HepG2 (cell line): ENCODE measurements around the gene THAP2. TPM values are rescaled to one million over a fixed set of nuclear protein-coding genes. Genes with fewer than 3 reads are reported as not detected.

Experiments
- ATAC-seq: fragments of 200-7000 bp; cut with Tn5 transposase; 3 replicates; pipeline ENCODE4 v1.9.1; 2020; ENCODE audit warnings: mild to moderate bottlenecking, moderate library complexity
- BruUV-seq: library from RNA; stranded (reverse); fragments of 400-500 nt; replicated peaks from 2 replicates; lab custom pipeline; 2021; lab: Mats Ljungman, UMichigan
- CTCF ChIA-PET: fragments of 300-600 bp; formaldehyde crosslinking; extraction: SDS; loops from one replicate; lab custom pipeline; 2021; ENCODE audit warnings: low total read pairs, inconsistent platforms, low intra/inter-chr PET ratio; lab: Yijun Ruan, JAX
- POLR2A ChIA-PET: fragments of 350-600 bp; sonication (Branson Sonifier 250); formaldehyde crosslinking; loops from one replicate; lab custom pipeline; 2020; ENCODE audit warnings: antibody characterized with exemption, inconsistent platforms; lab: Yijun Ruan, JAX
- DNase-seq: peaks from one replicate; pipeline ENCODE4 v3.0.0-alpha.2; 2015; ENCODE audit warnings: low spot score
- FAIRE-seq: peaks from 3 replicates; lab custom pipeline; 2011; peaks lifted over from hg19 to GRCh38; lab: Jason Lieb, UNC
- H2AFZ ChIP-seq: one replicate; pipeline ENCODE4 v1.6.1; 2011; ENCODE audit warnings: low read length, inconsistent platforms
- H3K27ac ChIP-seq: fragments of 300-600 bp; 3 replicates; pipeline ENCODE4 v1.8.0; 2011; ENCODE audit warnings: mixed run types, mild to moderate bottlenecking, mixed read lengths, low read length, inconsistent platforms; ENCODE audit not compliant: insufficient read depth; ENCODE audit errors: extremely low read length
- H3K27me3 ChIP-seq, 2 experiments: fragments of 200-600 bp in 1 of 2; 2 replicates in 1 of 2; 3 replicates in 1 of 2; pipeline versions ENCODE4 v1.6.0 to v1.8.0; 2011; ENCODE audit warnings: low read length in 2 of 2, mild to moderate bottlenecking in 2 of 2, moderate library complexity in 2 of 2, inconsistent platforms in 1 of 2; ENCODE audit not compliant: insufficient read depth in 2 of 2, control insufficient read depth in 1 of 2
- H3K36me3 ChIP-seq, 2 experiments: fragments of 200-600 bp in 1 of 2; replicated peaks in 1 of 2; 2 replicates in 1 of 2; 3 replicates in 1 of 2; pipeline versions ENCODE4 v1.5.1 to v1.8.0; 2011; ENCODE audit warnings: low read length in 2 of 2, inconsistent platforms in 1 of 2; ENCODE audit not compliant: insufficient read depth in 2 of 2, control insufficient read depth in 1 of 2
- H3K4me1 ChIP-seq: 2 replicates; pipeline ENCODE4 v1.5.1; 2012; ENCODE audit warnings: low read length, inconsistent platforms; ENCODE audit not compliant: insufficient read depth
- H3K4me2 ChIP-seq: 2 replicates; pipeline ENCODE4 v1.6.0; 2011; ENCODE audit warnings: low read depth, low read length, inconsistent platforms
- H3K4me3 ChIP-seq, 3 experiments: fragments of 200-600 bp in 1 of 3; sonication (generic), shearing (Covaris generic) in 1 of 3; replicated peaks in 1 of 3; 2 replicates each; pipeline ENCODE4 v1.5.1; 2011 to 2016; ENCODE audit warnings: low read length in 3 of 3, inconsistent platforms in 2 of 3, low read depth in 2 of 3, mild to moderate bottlenecking in 2 of 3, control low read depth in 1 of 3, mixed read lengths in 1 of 3; ENCODE audit not compliant: insufficient read depth in 1 of 3
- H3K79me2 ChIP-seq: one replicate; pipeline ENCODE4 v1.6.1; 2011; ENCODE audit warnings: low read length, inconsistent platforms; ENCODE audit not compliant: insufficient read depth
- H3K9ac ChIP-seq: 2 replicates; pipeline ENCODE4 v1.6.0; 2011; ENCODE audit warnings: mild to moderate bottlenecking, low read depth, low read length, inconsistent platforms; ENCODE audit not compliant: insufficient read depth
- H3K9me3 ChIP-seq: 2 replicates; pipeline ENCODE4 v1.5.1; 2012; ENCODE audit warnings: mild to moderate bottlenecking, low read length
- H4K20me1 ChIP-seq: 2 replicates; pipeline ENCODE4 v1.6.0; 2011; ENCODE audit warnings: inconsistent platforms, mild to moderate bottlenecking, low read length, moderate library complexity; ENCODE audit not compliant: insufficient read depth
- BCL3 ChIP-seq: sonication (generic); formaldehyde crosslinking; IDR thresholded peaks from 2 replicates; pipeline ENCODE4 v1.5.1; 2020; ENCODE audit warnings: mild to moderate bottlenecking, missing genetic modification reagents, moderate library complexity
- HMGXB4 ChIP-seq, 2 experiments: sonication (generic) in 1 of 2; formaldehyde crosslinking in 1 of 2; IDR thresholded peaks; 2 replicates each; pipeline versions ENCODE4 v1.4.0 to v1.6.1; 2018 to 2020; ENCODE audit warnings: missing genetic modification reagents in 2 of 2, borderline replicate concordance in 1 of 2, low read depth in 1 of 2, mild to moderate bottlenecking in 1 of 2, missing biosample characterization in 1 of 2
- NBN ChIP-seq: fragments of 450-650 bp; conservative IDR thresholded peaks from 2 replicates; pipeline ENCODE4 v1.6.1; 2017
- PBX2 ChIP-seq: IDR thresholded peaks from 2 replicates; pipeline ENCODE4 v1.6.1; 2016; ENCODE audit warnings: control low read depth
- RAD21 ChIP-seq: fragments of 450-650 bp; formaldehyde crosslinking; IDR thresholded peaks from 2 replicates; pipeline ENCODE4 v1.5.0; 2020; ENCODE audit warnings: mild to moderate bottlenecking
- SMC3 ChIP-seq: IDR thresholded peaks from 2 replicates; pipeline ENCODE4 v1.6.1; 2011; ENCODE audit warnings: low read length, improper control_type of control experiment
- STAG1 ChIP-seq: sonication (generic); formaldehyde crosslinking; IDR thresholded peaks from 2 replicates; pipeline ENCODE4 v1.4.0; 2020; ENCODE audit warnings: missing genetic modification reagents
- ZNF567 ChIP-seq: sonication (generic); formaldehyde crosslinking; IDR thresholded peaks from 2 replicates; pipeline ENCODE4 v1.8.1; 2023; ENCODE audit warnings: mild to moderate bottlenecking, missing genetic modification reagents, borderline replicate concordance
- WGBS: methylation state at CpG from one replicate; pipeline ENCODE4 v1.1.6; 2017; ENCODE audit warnings: low lambda C conversion rate; 5-methylcytosine and 5-hydroxymethylcytosine counted together
- in situ Hi-C: cut with HindIII; loops from 2 replicates; pipeline ENCODE4 v1.10.0; 2017; ENCODE audit warnings: low pct_unique_long_range_greater_than_20kb; ENCODE audit not compliant: extremely low pct_ligation_motif_present
- intact Hi-C: fragments of 100-400 bp; cut with micrococcal nuclease; formaldehyde crosslinking; loops from one replicate; pipeline ENCODE4 v1.10.0; 2022; ENCODE audit not compliant: unreplicated experiment
- polyA plus RNA-seq, 8 experiments: library from polyadenylated mRNA; depleted of rRNA in 3 of 8; stranded (reverse) in 7 of 8; unstranded in 1 of 8; fragments of >200 nt; fragmentation: Illumina TruSeq in 4 of 8; extraction: Trizol in 4 of 8; gene quantifications; 2 replicates each; pipeline versions ENCODE4 v1.2.1 to v1.2.3, GENCODE V29; 2011 to 2016; ENCODE audit warnings: low read depth in 4 of 8, missing spikeins in 1 of 8, mixed read lengths in 1 of 8; ENCODE audit not compliant: insufficient read depth in 1 of 8
- total RNA-seq, 5 experiments: library from RNA; depleted of rRNA; stranded (reverse); fragments of >200 nt; fragmentation: Illumina TruSeq; extraction: Trizol; gene quantifications; 2 replicates each; pipeline ENCODE4 v1.2.3, GENCODE V29; 2016; ENCODE audit warnings: low read depth in 1 of 5
- TF ChIP-seq, protein P1 (sequence below): sonication (generic); formaldehyde crosslinking; IDR thresholded peaks from 2 replicates; pipeline ENCODE4 v1.5.0; 2020; ENCODE audit warnings: mild to moderate bottlenecking, missing genetic modification reagents, moderate library complexity

The THAP2 gene
- total and polyA plus RNA-seq, 2 of the 13 experiments (the other 11 are each of a cell fraction or from before 2014, with no cell fraction given), result 5.2 to 6.2 TPM

DNA sequence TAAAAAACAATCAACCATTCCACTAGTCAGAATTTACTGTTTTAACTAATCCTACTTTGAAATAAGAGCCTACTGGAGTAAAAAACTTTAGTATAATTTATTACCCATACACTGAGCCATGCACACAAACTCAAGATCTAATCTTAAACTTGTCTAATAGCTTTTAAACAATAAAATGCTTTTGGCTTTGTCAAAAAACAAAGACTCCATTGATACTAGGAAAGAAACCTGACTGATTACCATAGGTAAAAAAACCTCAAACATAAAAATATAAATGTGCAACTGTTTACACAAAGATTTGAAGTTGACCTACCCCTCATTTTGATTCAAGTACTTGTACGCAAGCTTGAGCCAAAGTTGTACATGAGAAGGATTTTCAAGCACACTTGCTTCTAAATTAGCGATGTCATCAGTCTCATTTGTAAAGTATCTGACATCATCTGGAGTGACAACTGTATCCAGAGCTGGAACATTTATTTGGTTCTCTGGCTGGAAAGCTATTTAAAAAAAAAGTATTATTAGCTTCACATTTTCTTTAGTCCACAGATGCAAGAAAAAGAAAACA lies 36.6 kb upstream of the THAP2 start (continued):
- TF ChIP-seq HMGXB4 (CRISPR knock-in tag; IDR thresholded peaks at IDR 0.05; ENCODE audit: borderline replicate concordance in 1 of 2, low read depth in 1 of 2), result no peak
- TF ChIP-seq, all 625 proteins: peak for 2

GRCh38 chr12:71636704-71637115 lies 27.4 kb upstream of the THAP2 start:
- intact Hi-C loops (loop anchor here (1.0 to 10.0 kb wide), 2 partner anchors 192 to 221 kb away; no protein-coding TSS in a partner anchor), in situ Hi-C loops (no loop called here)
- peak; percentile 89 for FAIRE-seq
- Histone ChIP-seq H3K9me3 (no peaks in the 10 kb centered on the region), H3K4me2 (no peak overlapping the region), H3K4me1 (no peaks in the 10 kb centered on the region), H3K79me2 (no peaks in the 10 kb centered on the region), H3K27me3 (no peaks in the 10 kb centered on the region), H3K4me3 (no peak overlapping the region), H2AFZ (no peak overlapping the region), H3K27ac (no peak overlapping the region)
- 50% methylated on average over 3 of the region's 3 CpGs for WGBS
- DNase-seq, result peak; percentile 70
- BruUV-seq, result no TSS peak
- ATAC-seq, result peak; percentile 51
- CTCF ChIA-PET, result interaction anchor here (1.0 to 2.2 kb wide), 2 partner anchors 110 to 221 kb away, joined by 3 to 11 read pairs; no protein-coding TSS in a partner anchor
- no peak for TF ChIP-seq BCL3 (CRISPR knock-in tag)
- TF ChIP-seq, protein P1, sequence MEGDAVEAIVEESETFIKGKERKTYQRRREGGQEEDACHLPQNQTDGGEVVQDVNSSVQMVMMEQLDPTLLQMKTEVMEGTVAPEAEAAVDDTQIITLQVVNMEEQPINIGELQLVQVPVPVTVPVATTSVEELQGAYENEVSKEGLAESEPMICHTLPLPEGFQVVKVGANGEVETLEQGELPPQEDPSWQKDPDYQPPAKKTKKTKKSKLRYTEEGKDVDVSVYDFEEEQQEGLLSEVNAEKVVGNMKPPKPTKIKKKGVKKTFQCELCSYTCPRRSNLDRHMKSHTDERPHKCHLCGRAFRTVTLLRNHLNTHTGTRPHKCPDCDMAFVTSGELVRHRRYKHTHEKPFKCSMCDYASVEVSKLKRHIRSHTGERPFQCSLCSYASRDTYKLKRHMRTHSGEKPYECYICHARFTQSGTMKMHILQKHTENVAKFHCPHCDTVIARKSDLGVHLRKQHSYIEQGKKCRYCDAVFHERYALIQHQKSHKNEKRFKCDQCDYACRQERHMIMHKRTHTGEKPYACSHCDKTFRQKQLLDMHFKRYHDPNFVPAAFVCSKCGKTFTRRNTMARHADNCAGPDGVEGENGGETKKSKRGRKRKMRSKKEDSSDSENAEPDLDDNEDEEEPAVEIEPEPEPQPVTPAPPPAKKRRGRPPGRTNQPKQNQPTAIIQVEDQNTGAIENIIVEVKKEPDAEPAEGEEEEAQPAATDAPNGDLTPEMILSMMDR (CRISPR knock-in tag), result peak; percentile 70
- TF ChIP-seq NBN, result no peak
- TF ChIP-seq STAG1 (CRISPR knock-in tag), result peak; percentile 66
- no peak for TF ChIP-seq ZNF567 (CRISPR knock-in tag)
- peak; percentile 14; the same call in 1 of the 2 replicates for TF ChIP-seq SMC3
- no peak for TF ChIP-seq PBX2 (CRISPR knock-in tag)
- peak; percentile 29; the same call in 1 of the 2 replicates for TF ChIP-seq RAD21 (CRISPR knock-in tag)
- TF ChIP-seq, all 625 proteins: peak for 4
- POLR2A ChIA-PET, result interaction anchor here (0.7 to 0.9 kb wide), 3 partner anchors 95 to 118 kb away, joined by 3 to 4 read pairs (median 4); partner anchors contain the start of gene RAB21
- Histone ChIP-seq H4K20me1 (no peaks in the 10 kb centered on the region; the same call in 1 of the 2 replicates), H3K36me3 (peaks cover 10 to 71% of the 10 kb centered on the region in 2 experiments), H3K9ac (no peak overlapping the region)
